GM18870 (cell line): Measurements from ENCODE around the gene PDGFD.

Experiments
- ATAC-seq: cut with Tn5 transposase; IDR thresholded peaks from one replicate; pipeline ENCODE4 v1.9.1; 2021; ENCODE audit warnings: moderate library complexity; ENCODE audit not compliant: unreplicated experiment

The PDGFD gene

DNA sequence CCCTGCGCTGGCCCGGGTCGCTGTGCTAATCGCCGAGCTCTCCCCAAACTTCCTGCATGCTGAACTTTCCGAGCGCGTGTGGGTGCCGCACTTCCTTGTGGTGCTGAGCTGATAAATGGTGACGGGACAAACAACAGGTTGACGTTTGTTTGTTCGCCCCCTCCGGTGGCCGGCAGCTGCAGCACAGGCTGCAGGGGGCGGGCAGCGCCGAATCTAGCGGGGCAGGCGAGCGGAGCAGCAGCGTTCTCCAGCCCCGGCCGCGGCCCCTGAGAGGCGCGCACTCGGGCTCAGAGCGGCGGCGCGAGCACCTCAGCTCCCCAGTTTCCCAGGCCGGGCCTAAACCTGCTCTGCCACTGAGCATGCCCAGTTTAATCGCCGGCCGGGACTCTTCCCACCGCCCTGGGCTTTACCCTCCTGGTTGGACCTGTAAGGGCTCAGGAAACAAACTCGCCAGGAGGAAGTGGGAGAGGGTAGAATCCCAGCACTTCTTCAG lies at the start of gene PDGFD:
PDGFD (minus strand) TSS at position 120 of the 493 bp plus-strand sequence.
- peak; percentile 96 for ATAC-seq

DNA sequence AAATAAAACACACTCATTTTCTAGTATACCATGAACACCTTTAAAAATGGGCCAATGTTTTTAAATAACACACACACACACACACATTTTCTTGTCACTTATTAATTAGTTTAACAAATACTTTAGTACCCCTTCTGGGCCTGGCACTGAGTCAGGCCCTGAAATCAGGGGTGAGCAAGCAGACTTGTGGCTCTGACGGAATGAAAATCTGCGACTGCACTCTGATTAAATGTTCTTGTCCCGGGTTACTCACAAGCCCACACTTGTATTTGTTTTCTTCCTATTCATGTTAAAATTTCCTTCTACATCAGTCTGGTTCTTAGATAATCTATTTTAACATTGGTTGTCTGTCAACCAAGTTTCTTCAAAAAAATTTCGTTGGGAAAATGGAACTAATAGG lies 43.0 kb upstream of the PDGFD start:
- no peak for ATAC-seq

DNA sequence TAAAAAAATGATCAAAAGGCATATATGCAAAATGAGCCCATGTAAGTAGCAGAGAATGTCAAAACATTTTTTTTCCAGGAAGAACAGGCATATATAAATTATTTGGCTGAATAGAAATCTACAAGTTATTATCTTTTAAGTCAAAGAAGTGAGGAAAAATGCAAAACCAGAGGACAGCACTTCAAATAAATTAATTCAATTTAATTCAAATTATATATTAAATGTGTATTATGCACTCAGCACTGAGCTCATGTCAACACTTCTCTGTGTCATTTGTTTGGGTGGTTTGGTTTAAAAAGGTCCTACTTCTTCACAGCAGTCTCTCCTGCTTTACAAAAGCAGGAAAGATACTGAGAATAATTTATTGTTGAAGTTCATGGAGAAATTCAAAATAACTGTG lies 41.9 kb upstream of the PDGFD start:
- no peak for ATAC-seq

DNA sequence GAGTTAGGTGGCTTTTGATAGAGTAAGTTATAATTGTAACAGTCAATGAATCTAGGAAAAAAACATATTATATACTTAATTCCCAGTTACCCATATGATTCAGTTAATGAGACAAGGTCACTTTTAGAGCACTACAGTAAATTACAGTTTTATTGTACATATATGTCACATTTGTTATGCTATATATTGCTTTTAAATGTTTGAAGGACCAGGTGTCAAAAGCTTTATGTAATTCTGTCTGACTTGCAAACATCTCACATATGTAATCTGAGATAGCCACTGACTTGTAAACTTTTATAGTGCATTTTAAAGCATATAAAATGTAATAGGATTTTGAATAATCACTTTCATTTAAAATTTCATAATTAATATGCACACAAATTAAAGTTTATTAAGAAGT lies 36.7 kb upstream of the PDGFD start:
- ATAC-seq = no peak

DNA sequence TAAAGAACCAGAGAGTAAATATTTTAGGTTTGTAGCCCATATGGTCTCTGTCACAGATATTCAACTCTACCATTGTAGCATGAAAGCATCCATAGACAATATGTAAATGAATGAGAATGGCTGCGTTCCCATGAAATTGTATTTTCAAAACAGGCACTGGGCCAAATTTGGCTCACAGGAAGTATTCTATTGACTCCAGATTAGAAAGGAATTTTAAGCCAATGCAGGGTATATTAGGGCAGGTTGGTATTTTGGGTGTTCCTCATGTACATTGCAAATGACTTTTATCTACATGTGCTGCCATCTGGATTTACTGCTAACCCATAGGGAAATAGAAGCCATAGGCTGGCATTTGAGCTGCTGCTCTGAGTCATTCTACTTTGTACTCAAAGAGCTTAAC lies 35.1 kb upstream of the PDGFD start:
- ATAC-seq = no peak

DNA sequence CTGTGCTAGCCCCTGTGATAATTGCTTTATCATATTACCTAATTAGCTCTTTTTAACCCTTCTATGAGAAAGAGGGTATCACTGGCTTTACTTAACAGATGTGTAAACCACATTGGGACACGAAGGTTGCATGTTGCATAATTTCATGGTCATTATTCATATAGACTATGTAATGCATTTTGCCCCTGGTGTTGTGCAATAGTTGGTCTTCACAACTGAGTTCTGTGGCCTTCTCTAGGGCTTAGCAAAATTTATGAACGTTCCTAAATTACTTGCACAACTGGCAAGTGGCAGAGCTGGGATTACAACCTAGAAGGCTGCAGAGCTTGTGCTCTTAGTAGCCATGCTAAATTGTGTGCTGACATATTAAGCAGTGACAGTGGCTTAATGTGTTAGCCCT lies 34.6 kb upstream of the PDGFD start:
- no peak for ATAC-seq

DNA sequence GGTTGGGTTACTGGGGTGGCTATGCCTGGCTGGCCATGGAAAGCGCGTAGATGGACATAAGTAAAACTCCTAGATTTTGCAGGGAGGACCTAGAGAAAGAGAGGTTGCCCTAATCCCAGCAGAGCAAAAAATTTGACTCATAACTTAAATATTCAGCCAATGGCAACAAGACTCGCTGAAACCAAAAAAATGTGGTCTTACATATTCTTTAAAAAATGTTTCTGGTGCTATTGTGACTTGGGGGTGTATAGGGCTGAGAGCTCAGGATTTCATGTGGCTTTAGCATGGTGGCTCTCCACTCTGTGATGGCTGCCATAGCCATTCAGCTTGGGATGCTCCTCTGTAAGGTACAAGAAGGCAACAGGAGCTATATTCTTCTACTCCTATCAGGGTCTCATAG lies 27.2 kb upstream of the PDGFD start:
- ATAC-seq = no peak

DNA sequence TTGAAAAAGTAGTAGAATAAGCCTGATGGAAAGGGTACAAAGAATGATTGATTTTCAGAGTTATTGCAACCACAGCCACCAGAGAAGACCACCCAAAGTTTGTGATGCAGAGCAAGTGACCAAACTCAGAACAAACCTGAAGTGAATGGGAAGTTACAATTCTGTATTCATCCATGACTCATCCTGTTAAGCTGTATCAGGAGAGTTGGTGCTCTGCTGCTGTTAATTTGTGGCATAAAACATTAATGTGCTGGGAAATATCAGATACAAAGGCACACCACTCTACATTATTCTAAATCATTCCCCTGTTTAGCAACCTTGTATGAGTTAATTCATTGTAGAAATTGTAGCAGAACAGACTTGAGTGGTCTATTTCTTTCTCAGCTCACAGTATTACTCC lies 19.6 kb upstream of the PDGFD start:
- no peak for ATAC-seq

DNA sequence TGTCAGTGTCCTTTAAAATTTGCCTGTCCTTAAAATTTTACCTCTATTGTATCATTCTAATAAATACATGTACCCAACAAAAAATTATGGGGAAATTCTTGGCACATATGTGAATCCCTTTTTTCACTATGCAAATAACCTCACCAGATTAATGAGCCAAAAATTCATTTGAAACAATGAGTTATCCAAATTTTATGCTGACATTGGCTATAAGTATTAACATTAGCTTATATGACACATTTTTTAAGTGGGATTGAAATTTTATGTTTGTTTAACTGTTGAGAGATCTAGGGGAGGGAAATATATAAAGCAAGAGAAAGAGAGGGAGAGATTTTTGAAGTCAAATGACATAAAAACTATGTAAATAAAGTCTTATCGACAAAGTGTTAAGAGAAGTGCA lies 11.8 kb upstream of the PDGFD start:
- no peak for ATAC-seq

DNA sequence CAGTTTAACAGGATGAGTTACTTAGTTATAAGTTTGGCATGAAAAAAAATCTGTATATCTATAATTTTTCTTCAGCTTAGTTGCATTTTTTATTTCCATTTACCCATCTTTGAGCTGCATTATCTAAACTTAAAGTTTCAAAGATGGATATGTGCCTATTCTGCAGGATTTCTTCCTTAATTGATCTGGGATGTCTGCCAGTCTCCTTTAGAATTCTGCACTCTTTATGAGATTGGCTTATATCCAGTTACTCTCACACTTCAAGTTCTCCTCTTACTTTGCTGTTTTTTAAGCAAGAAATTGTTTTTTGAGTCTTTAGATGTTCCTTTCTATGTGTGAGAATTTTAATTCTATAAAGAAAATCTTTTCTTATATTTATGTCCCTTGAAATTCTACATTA lies 5.1 kb upstream of the PDGFD start:
- no peak for ATAC-seq

DNA sequence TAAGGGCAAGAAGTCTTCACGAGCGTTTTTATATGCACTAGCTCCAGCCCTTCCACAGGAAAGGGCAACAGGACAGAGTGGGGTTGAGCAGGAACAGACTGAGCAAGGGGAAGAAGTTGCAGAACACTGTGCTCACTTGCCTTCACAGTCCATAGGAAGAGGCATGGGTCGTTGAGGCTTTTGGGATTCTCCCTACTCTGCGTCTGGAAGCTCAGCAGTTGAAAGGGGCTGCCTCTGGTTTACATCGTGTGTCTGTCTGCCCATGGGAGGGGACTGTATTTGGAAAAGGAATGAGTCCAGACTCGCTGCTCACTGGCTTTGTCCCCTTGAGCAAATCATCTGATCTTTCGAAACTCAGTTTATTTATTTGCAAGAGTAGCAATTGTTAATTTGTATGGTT lies 1.1 kb upstream of the PDGFD start:
- ATAC-seq = no peak

DNA sequence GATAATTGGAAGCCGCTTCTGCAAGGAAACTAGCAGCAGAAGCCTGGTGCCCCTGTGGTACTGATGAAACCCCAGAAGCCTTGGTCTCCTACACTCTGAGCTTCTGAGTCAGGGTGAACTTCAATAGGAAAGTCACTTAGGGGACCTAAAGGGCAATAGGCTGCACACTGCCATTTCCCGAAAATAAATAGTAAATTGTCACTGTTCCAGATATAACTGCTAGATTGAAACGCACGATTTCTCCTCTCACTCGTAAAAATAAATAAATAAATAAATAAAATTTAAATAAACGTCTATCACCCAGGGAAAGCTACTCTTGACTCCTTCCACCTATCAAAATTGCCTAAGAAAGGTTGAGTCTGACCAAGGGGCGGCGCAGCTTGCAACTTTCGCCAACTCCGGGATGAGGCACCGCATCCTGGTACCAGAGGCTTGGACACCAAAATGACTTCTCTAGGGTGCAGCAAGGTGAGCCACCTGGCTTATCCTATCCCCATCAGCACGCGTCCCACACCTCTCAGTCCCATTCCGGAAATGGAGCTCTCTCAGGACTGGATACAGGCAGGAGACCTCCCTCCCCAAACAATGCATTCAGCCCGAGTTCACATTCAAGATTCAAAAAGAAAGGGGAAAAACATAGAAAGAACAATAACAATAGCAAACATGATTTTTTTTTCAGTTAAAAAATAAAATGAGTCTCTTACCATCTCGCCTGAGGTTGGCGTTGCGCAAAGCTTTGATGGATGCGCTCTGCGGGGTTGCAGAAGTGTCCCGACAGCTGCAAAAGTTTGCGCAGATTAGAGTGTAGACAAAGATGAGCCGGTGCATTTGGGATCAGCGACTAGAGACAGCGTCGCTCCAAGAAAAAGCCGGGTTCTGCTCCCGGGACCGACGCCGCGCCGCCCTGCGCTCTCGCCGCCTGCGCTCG lies 583 bp downstream of the PDGFD start:
- ATAC-seq = no peak

DNA sequence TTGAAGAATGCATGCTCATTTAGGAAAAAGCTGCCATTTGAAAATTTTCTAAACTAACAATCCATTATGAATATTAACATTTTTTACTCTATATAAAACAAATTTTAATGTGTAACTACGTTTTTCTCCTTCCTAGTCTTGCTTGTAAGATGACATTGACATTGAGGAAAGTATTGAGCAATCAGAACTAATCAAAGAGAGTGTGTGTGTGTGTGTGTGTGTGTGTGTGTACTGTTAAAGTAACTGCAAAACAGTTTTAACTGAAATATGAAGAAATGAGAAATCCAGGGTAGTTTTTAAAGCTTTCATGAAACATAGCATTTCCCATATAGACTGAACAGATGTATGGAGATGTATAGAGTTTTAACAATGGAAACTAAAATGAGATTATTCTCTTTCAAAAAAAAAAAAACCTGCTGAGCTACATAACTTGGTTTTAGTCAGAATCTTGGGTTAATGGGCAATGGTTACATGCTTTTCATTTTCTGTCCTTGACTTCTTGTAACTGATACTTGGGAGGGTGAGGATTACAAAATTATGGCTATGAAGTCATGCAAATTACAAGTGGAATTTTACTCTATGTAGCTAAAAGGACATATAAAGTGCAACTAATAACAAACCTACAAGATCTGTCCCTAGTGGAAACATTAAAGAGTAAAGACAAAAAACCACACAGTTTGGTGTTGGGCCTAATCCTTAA lies 2.0 kb downstream of the PDGFD start:
- no peak for ATAC-seq

DNA sequence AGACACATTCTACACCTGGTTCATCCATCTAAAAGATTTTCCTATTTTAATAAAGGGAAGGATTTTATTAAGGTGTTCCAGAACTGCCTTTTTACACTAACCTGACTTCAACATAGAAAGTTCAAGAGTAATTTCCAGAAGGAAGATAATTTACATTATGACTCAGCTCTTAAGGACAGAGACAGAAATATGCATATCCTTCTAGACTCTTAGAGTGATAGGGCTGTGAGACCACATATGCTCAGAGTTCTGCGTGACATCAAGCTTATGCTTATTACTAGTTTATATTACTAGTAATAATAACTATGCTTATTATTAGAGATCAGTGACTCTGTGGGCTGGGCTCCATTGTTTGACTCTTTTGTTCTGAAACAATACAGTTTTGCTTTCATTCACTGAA lies 4.6 kb downstream of the PDGFD start:
- no peak for ATAC-seq

DNA sequence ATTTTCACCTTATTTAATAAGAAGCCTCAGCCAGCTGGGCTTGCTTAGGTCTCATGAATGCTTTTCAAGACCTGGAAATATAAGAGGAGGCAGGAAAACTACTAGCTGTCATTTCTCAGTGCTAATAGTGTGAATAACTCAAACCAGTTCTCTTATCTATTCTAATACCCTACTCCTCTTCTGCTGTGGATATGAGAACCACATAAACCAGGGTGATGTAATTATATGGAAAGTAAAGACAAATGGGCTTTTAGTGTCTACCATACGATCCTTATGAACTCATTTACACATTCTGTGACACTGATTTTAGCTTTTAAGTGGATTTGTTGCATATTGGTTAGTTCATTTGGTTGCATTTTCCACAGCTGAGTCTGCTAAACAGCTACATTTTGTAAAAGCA lies 8.6 kb downstream of the PDGFD start:
- ATAC-seq = no peak

DNA sequence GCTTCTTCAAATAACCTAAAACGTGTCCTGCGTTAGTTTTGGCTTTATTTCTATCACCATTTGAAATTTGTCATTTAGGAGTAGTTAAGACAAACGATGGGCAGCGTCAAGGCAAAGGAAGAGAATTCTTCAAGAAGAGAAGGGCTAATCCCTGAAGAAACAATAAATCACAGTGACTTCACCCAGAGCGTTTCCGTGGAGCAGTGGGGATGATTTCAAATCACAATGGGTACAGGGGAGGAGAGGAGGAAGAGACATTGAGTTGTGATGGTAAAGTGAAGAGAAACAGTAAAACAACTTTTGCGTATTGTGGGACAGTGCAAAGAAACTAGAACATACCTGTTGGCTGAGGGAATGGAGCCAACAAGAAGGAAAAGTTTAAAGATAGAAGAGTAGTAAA lies 9.7 kb downstream of the PDGFD start:
- ATAC-seq = no peak

DNA sequence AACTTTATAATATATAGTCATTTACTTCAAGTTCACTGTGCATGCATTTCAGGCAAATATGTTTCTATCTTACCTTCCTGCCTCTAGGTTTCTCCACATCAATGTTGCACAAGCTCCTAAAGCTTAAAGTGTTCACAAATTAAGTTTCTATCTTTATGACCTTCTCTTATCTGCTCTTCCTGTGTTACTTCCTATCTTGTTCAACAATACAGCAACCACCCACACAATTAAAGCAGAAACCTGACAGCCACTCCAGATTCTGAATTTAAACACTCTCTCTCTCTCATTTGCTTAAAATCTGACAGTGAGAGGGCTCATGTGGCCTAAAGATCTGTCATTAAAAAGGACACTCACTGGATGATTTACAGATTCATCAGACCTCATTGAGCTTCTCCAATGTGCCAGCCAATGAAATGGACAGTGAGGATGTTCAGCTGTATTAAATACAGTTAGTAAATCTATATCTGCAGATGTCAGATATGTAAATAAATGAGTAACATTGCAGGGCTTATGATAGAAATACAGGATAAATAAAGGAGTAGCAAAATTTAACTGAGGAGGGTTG lies 10.9 kb downstream of the PDGFD start:
- no peak for ATAC-seq

DNA sequence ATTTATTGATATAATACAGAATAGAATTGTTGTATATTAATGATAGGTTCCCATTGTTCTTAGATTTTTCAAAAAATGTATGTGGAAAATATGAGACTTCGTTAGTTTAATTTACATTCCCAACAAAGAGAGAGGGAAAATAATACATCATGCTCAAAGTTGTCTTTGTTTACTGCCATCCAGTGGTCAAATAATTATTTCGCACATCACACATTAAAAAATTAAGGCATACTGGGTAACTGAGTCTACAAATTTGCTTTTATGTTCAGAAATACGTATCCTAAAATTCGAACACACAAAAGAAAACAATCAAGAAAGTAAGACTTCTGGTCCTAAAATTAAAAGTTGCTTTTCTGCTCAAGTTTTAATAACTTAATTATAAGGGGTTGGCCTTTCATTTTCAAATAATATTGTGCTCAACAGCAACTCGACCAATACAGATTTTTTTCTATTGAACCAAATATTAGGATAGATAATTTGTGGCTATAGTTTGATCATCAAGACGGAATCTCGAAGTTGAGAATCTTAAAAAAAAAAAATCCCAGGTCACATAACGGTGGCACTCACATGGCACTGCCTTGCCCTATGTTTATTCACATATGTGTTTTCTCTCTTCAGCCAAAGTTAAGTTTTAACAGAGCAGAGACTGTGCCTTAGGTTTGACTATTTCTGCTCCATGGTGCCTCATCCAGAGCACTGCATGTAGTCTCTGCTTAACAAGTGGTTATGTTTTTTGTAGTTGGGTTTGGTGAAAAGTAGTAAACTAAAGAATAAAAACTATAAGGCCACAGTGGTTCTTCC lies 12.3 kb downstream of the PDGFD start:
- ATAC-seq = no peak

DNA sequence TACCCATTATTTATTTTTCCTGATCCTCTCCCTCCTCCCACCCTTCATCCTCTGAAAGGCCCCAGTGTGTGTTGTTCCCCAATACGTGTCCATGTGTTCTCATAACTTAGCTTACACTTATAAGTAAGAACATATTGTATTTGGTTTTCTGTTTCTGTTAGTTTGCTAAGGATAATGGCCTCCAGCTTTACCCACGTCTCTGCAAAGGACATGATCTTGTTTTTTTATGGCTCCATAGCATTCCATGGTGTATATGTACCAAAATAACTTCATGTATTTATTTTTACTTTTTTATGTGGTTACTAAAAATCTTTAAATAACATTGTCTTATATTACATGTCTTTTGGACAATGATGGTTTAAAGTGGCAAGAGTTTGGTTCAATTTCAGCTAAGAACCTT lies 15.2 kb downstream of the PDGFD start:
- ATAC-seq = no peak

DNA sequence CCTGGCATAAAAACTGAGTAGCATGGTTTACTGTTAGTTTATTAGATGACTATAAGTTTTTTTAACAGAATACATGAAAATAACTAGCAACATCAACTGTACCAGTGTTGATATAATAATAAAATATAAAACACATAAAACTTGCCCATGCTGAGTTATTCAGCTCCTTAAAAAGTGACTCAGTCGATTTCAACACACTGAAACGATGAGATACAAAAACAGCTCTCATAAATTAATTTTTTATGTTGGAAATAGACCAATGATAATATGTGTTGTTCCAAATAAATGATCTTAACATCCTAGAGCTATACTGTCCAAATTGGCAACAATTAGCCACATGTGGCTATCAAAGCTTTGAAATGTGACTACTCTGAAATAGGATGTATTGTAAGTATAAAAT lies 15.9 kb downstream of the PDGFD start:
- ATAC-seq = no peak

DNA sequence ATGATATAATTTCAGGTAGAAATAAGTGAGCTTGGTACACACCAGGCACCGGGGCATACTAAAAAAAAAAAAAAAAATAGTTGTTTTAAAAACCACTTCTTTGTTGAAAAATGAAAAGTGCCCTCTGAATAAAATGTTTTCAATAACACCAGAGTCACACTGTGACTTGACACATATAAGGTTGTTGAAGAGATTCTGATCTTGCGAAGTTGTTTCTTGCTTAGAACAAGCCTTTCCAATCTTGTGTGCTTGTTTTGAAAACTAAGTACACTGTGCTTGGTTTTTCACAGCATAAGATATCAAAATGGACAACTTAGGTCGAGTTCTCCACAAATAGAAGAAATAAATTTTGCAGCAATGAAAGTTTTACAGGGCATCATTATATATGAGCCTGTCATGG lies 17.0 kb downstream of the PDGFD start:
- no peak for ATAC-seq
